Measurements from ENCODE around the gene PLEKHA3. TPM values are rescaled to one million over a fixed set of nuclear protein-coding genes. Genes with fewer than 3 reads are reported as not detected.
A peak's percentile ranks its signal among the peaks of the same experiment; 100 is the strongest.
"Not testable (repeated sequence)": the region's sequence is repeated elsewhere in the genome, so short reads cannot be mapped to it uniquely, and the experiment has no call there.

The PLEKHA3 gene
- total and polyA plus RNA-seq, 9 of the 15 experiments (the other 6 are each of a cell fraction or from before 2014, with no cell fraction given) = 2.3 to 23.4 (median 10.5) TPM

DNA sequence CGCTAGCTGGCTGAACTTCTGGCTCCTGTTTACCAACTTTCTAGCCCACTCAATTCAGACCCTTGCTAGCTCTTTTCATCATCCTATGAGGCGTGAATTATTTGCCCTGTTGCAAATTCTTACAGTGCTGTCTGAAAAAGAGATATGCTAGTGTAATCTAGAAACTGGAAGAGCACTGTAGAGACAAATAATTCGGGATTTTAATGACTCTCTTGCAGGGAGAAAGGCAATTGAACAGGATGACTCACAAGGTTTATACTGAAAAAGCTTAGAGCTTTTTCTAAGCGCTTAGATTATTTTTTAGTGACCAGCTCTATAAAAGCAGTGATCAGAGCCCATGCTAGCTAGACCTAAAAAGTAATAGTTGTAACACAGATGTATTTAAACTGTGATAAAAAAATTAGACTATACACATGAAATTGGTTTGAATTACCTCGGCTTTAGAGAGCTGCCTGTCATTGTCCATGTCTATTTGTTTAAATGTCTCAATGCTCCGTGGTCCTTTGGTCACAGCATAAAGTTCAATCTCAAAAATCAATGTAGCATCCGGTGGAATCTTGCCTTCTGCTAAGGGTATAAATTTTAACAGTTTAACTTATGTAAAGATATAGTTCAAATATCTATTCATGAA is 10.9 kb upstream of the PLEKHA3 start:
- Histone ChIP-seq H3K4me1 (replicated peaks in 1 of 2; ENCODE audit: control insufficient read depth in 2 of 2, insufficient read depth in 2 of 2, low read length in 2 of 2) (no peaks in the 10 kb centered on the region; a peak in 3 of 5 replicates), H2AFZ (ENCODE audit: low read depth, low read length) (no peak overlapping the region), H3K27me3 (ENCODE audit: control insufficient read depth in 2 of 2, insufficient read depth in 2 of 2, low read length in 2 of 2) (no peaks in the 10 kb centered on the region), H3K9me3 (replicated peaks; ENCODE audit: control insufficient read depth, insufficient read depth, low read depth, low read length) (no peaks in the 10 kb centered on the region), H3K4me3 (no peak overlapping the region), H3K27ac (ENCODE audit: extremely low read depth, low read depth, low read length) (no peak overlapping the region), H3K36me3 (ENCODE audit: control insufficient read depth, insufficient read depth, low read length) (no peaks in the 10 kb centered on the region), H3K9ac (ENCODE audit: insufficient read depth in 1 of 2, low read depth in 2 of 2, low read length in 2 of 2) (no peak overlapping the region), H3K4me2 (ENCODE audit: insufficient read depth, low read length) (no peak overlapping the region), H3K9me1 (ENCODE audit: control insufficient read depth, insufficient read depth, low read length) (no peaks in the 10 kb centered on the region), H4K20me1 (replicated peaks; ENCODE audit: control insufficient read depth, insufficient read depth, low read length) (no peaks in the 10 kb centered on the region), H3K79me2 (ENCODE audit: control insufficient read depth, insufficient read depth, low read length) (no peaks in the 10 kb centered on the region)
- CTCF ChIA-PET (ENCODE audit: low intra/inter-chr PET ratio) = no interaction called here
- in situ Hi-C loops (cut with MboI) (no loop called here), intact Hi-C loops (cut with micrococcal nuclease) (no loop called here)
- ATAC-seq (no peak), DNase-seq (ENCODE audit: extremely low read depth in 1 of 4, low spot score in 3 of 4) (no peak), FAIRE-seq (no peak)
- POLR2A ChIA-PET = interaction anchor here (1.2 to 1.5 kb wide), 2 partner anchors 10 to 14 kb away, joined by 3 to 4 read pairs; no protein-coding TSS in a partner anchor
- TF ChIP-seq ZSCAN29 (IDR thresholded peaks at IDR 0.05) (peak; percentile 76; the same call in 1 of the 2 replicates), FOXA1 (IDR thresholded peaks at IDR 0.05; ENCODE audit: borderline replicate concordance) (no peak)
- 63% methylated on average over 7 of the region's 7 CpGs for WGBS (ENCODE audit: insufficient coverage, low coverage, missing lambda C conversion rate)
- BruUV-seq (replicated peaks) = no TSS peak

DNA sequence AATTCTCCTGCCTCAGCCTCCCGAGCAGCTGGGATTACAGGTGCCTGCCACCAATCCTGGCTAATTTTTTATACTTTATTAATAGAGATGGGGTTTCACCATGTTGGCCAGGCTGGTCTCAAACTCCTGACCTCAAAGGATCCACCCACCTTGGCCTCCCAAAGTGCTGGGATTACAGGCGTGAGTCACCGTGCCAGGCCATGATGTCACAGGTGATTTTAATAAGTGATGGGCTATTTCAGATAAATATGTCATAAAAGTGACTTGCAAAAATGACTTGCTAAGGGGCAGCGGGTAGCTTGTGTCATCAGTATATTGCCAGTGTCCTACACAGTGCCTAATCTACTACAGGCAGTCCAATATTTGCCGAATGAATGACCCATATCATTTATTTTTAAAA is 8.9 kb upstream of the PLEKHA3 start:
- in situ Hi-C loops (cut with MboI); POLR2A ChIA-PET: not testable (repeated sequence)
- 66% methylated on average over 5 of the region's 5 CpGs for WGBS (ENCODE audit: insufficient coverage, low coverage, missing lambda C conversion rate)

More for the DNA sequence above, 8.9 kb upstream of the PLEKHA3 start:
- H3K4me3 ChIP-seq; H3K79me2 ChIP-seq (ENCODE audit: control insufficient read depth, insufficient read depth, low read length); FAIRE-seq; H3K9me1 ChIP-seq (ENCODE audit: control insufficient read depth, insufficient read depth, low read length); DNase-seq (ENCODE audit: extremely low read depth in 1 of 4, low spot score in 3 of 4); H2AFZ ChIP-seq (ENCODE audit: low read depth, low read length); BruUV-seq (replicated peaks); H3K9me3 ChIP-seq (replicated peaks; ENCODE audit: control insufficient read depth, insufficient read depth, low read depth, low read length); H3K27ac ChIP-seq (ENCODE audit: extremely low read depth, low read depth, low read length); H4K20me1 ChIP-seq (replicated peaks; ENCODE audit: control insufficient read depth, insufficient read depth, low read length); H3K4me1 ChIP-seq (replicated peaks in 1 of 2; ENCODE audit: control insufficient read depth in 2 of 2, insufficient read depth in 2 of 2, low read length in 2 of 2); H3K27me3 ChIP-seq (ENCODE audit: control insufficient read depth in 2 of 2, insufficient read depth in 2 of 2, low read length in 2 of 2); ATAC-seq; H3K9ac ChIP-seq (ENCODE audit: insufficient read depth in 1 of 2, low read depth in 2 of 2, low read length in 2 of 2); H3K4me2 ChIP-seq (ENCODE audit: insufficient read depth, low read length); H3K36me3 ChIP-seq (ENCODE audit: control insufficient read depth, insufficient read depth, low read length); TF ChIP-seq ATF1, CREB1 (CRISPR knock-in tag; IDR thresholded peaks at IDR 0.05): not testable (repeated sequence)
- intact Hi-C loops (cut with micrococcal nuclease) = loop anchor here (10.0 kb wide), 2 partner anchors 293 to 1533 kb away; partner anchors contain the start of gene CWC22
- 0 out of 2 replicates have a peak, but pooled peaks have one; percentile 13 for TF ChIP-seq ZNF316 (IDR thresholded peaks at IDR 0.05)
- TF ChIP-seq ATF1 (tag; IDR thresholded peaks at IDR 0.05) = 0 out of 2 replicates have a peak, but pooled peaks have one; percentile 26
- TF ChIP-seq CREB1 (IDR thresholded peaks at IDR 0.05) = 0 out of 2 replicates have a peak, but pooled peaks have one; percentile 32
- TF ChIP-seq C11orf30 (IDR thresholded peaks at IDR 0.05; ENCODE audit: low read depth) = peak; percentile 36; the same call in 1 of the 2 replicates
- TF ChIP-seq, protein P1, sequence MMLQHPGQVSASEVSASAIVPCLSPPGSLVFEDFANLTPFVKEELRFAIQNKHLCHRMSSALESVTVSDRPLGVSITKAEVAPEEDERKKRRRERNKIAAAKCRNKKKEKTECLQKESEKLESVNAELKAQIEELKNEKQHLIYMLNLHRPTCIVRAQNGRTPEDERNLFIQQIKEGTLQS (IDR thresholded peaks at IDR 0.05) = peak; percentile 76
- TF ChIP-seq, protein P1 (CRISPR knock-in tag; conservative IDR thresholded peaks at IDR 0.05) = not testable (repeated sequence)
- 0 out of 2 replicates have a peak, but pooled peaks have one; percentile 27 for TF ChIP-seq CREM (IDR thresholded peaks at IDR 0.05; ENCODE audit: low read depth)
- TF ChIP-seq NFE2 (IDR thresholded peaks at IDR 0.05; ENCODE audit: low read depth) = peak; percentile 42; the same call in 1 of the 2 replicates
- peak; percentile 37; the same call in 1 of the 2 replicates for TF ChIP-seq MAFG (tag; conservative IDR thresholded peaks at IDR 0.05)
- CTCF ChIA-PET (ENCODE audit: low intra/inter-chr PET ratio) = interaction anchor here (0.6 kb wide), 1 partner anchor 70 kb away, joined by 4 read pairs; no protein-coding TSS in a partner anchor
